HEK293T (cell line): ENCODE results near the gene ATP1A2.

ENCODE experiments used
- CTCF ChIA-PET: fragments of 350-600 bp; formaldehyde crosslinking; extraction: SDS; loops from one replicate; lab custom pipeline; 2021; ENCODE audit warnings: antibody characterized with exemption, inconsistent platforms; lab: Yijun Ruan, JAX
- POLR2A ChIA-PET: fragments of 350-600 bp; formaldehyde crosslinking; extraction: SDS; loops from one replicate; lab custom pipeline; 2020; ENCODE audit warnings: antibody characterized with exemption, inconsistent platforms; lab: Yijun Ruan, JAX
- DNase-seq: peaks from one replicate; pipeline ENCODE4 v3.0.0; 2012; ENCODE audit warnings: mixed read lengths; ENCODE audit errors: extremely low spot score
- ARNT ChIP-seq: fragments of 450-650 bp; IDR thresholded peaks from 2 replicates; pipeline ENCODE4 v1.6.1; 2017; ENCODE audit warnings: mild to moderate bottlenecking
- BHLHE40 ChIP-seq: fragments of 450-650 bp; IDR thresholded peaks from 2 replicates; pipeline ENCODE4 v1.6.1; 2016; ENCODE audit warnings: mild to moderate bottlenecking, moderate library complexity, borderline replicate concordance
- CTBP1 ChIP-seq: fragments of 450-650 bp; IDR thresholded peaks from 2 replicates; pipeline ENCODE4 v1.6.1; 2016; ENCODE audit warnings: borderline replicate concordance
- ELF4 ChIP-seq: fragments of 450-650 bp; IDR thresholded peaks from 2 replicates; pipeline ENCODE4 v1.6.1; 2017; ENCODE audit warnings: antibody characterized with exemption
- FOXA1 ChIP-seq: fragments of 450-650 bp; IDR thresholded peaks from 2 replicates; pipeline ENCODE4 v1.6.1; 2016; ENCODE audit warnings: mild to moderate bottlenecking
- FOXK2 ChIP-seq: fragments of 450-650 bp; IDR thresholded peaks from 2 replicates; pipeline ENCODE4 v1.6.1; 2016; ENCODE audit warnings: mild to moderate bottlenecking
- FOXM1 ChIP-seq: fragments of 450-650 bp; IDR thresholded peaks from 2 replicates; pipeline ENCODE4 v1.6.1; 2017; ENCODE audit warnings: mild to moderate bottlenecking, borderline replicate concordance
- HDGF ChIP-seq: fragments of 450-650 bp; IDR thresholded peaks from 2 replicates; pipeline ENCODE4 v1.6.1; 2017; ENCODE audit warnings: antibody characterized with exemption, borderline replicate concordance
- L3MBTL2 ChIP-seq: fragments of 450-650 bp; conservative IDR thresholded peaks from 2 replicates; pipeline ENCODE4 v1.6.1; 2016; ENCODE audit warnings: mild to moderate bottlenecking
- LEF1 ChIP-seq: fragments of 450-650 bp; IDR thresholded peaks from 2 replicates; pipeline ENCODE4 v1.6.1; 2017; ENCODE audit warnings: mild to moderate bottlenecking, borderline replicate concordance
- NFRKB ChIP-seq: fragments of 450-650 bp; IDR thresholded peaks from 2 replicates; pipeline ENCODE4 v1.6.1; 2016; ENCODE audit warnings: mild to moderate bottlenecking, moderate library complexity
- PKNOX1 ChIP-seq: fragments of 450-650 bp; IDR thresholded peaks from 2 replicates; pipeline ENCODE4 v1.6.1; 2016
- SP1 ChIP-seq: fragments of 450-650 bp; IDR thresholded peaks from 2 replicates; pipeline ENCODE4 v1.6.1; 2017
- SUZ12 ChIP-seq: fragments of 450-650 bp; IDR thresholded peaks from 2 replicates; pipeline ENCODE4 v1.6.1; 2016; ENCODE audit warnings: mild to moderate bottlenecking
- TARDBP ChIP-seq: fragments of 450-650 bp; IDR thresholded peaks from 2 replicates; pipeline ENCODE4 v1.6.1; 2016
- ZNF384 ChIP-seq: fragments of 450-650 bp; IDR thresholded peaks from 2 replicates; pipeline ENCODE4 v1.6.1; 2016

ATP1A2 gene

GRCh38 chr1:160116283-160117147 lies 956 bp downstream of the ATP1A2 start:
- no peak for DNase-seq
- ChIA-PET CTCF (interaction anchor here (0.9 to 1.3 kb wide), 2 partner anchors 70 to 136 kb away, joined by 3 read pairs; no protein-coding TSS in a partner anchor), POLR2A (no interaction called here)
- no peak for TF ChIP-seq HDGF
- no peak for TF ChIP-seq FOXA1
- TF ChIP-seq SUZ12: no peak
- TF ChIP-seq SP1: no peak

GRCh38 chr1:160117300-160117699 lies 1.7 kb downstream of the ATP1A2 start:
- ChIA-PET CTCF (interaction anchor here (0.9 to 1.3 kb wide), 2 partner anchors 71 to 135 kb away, joined by 3 read pairs; no protein-coding TSS in a partner anchor), POLR2A (no interaction called here)
- no peak for DNase-seq
- no peak for TF ChIP-seq ARNT
- TF ChIP-seq ZNF384: no peak
- no peak for TF ChIP-seq FOXK2
- TF ChIP-seq LEF1: no peak
- TF ChIP-seq ELF4: no peak
- TF ChIP-seq SUZ12: no peak
- no peak for TF ChIP-seq CTBP1
- no peak for TF ChIP-seq L3MBTL2
- no peak for TF ChIP-seq FOXA1
- no peak for TF ChIP-seq PKNOX1
- no peak for TF ChIP-seq TARDBP
- TF ChIP-seq FOXM1: no peak

- CTCF ChIA-PET: interaction anchor here (0.9 to 1.3 kb wide), 2 partner anchors 72 to 134 kb away, joined by 3 read pairs; no protein-coding TSS in a partner anchor
- POLR2A ChIA-PET: no interaction called here
- TF ChIP-seq CTBP1: no peak
- no peak for TF ChIP-seq BHLHE40
- TF ChIP-seq ZNF384: no peak
- TF ChIP-seq LEF1: no peak
- TF ChIP-seq SP1: no peak
- no peak for TF ChIP-seq L3MBTL2
- no peak for TF ChIP-seq SUZ12
- no peak for TF ChIP-seq FOXA1
- no peak for TF ChIP-seq NFRKB
- no peak for TF ChIP-seq FOXK2
- no peak for TF ChIP-seq TARDBP
- TF ChIP-seq PKNOX1: no peak
- no peak for TF ChIP-seq ELF4
- no peak for TF ChIP-seq HDGF
- no peak for TF ChIP-seq ARNT
- TF ChIP-seq FOXM1: no peak
- DNase-seq: no peak
Measured at GRCh38 chr1:160117709-160118183, 2.2 kb downstream of the ATP1A2 start.

GRCh38 chr1:160118928-160119327 lies 3.4 kb downstream of the ATP1A2 start:
- ChIA-PET CTCF (no interaction called here), POLR2A (no interaction called here)
- no peak for DNase-seq
- no peak for TF ChIP-seq TARDBP
- TF ChIP-seq BHLHE40: no peak
- no peak for TF ChIP-seq L3MBTL2
- TF ChIP-seq SP1: no peak
- no peak for TF ChIP-seq ELF4
- TF ChIP-seq FOXM1: no peak

GRCh38 chr1:160120797-160121196 lies 5.2 kb downstream of the ATP1A2 start:
- CTCF ChIA-PET: no interaction called here
- no peak for DNase-seq
- POLR2A ChIA-PET: no interaction called here
- TF ChIP-seq LEF1: no peak
- no peak for TF ChIP-seq L3MBTL2
- TF ChIP-seq FOXK2: no peak
- TF ChIP-seq HDGF: no peak
- TF ChIP-seq ARNT: no peak
- TF ChIP-seq SUZ12: no peak
- no peak for TF ChIP-seq PKNOX1
- TF ChIP-seq SP1: no peak
- TF ChIP-seq NFRKB: no peak
- TF ChIP-seq ELF4: no peak
- TF ChIP-seq BHLHE40: no peak
- TF ChIP-seq FOXA1: no peak
- TF ChIP-seq TARDBP: no peak
- no peak for TF ChIP-seq FOXM1
- no peak for TF ChIP-seq ZNF384

- no peak for DNase-seq
- no peak for TF ChIP-seq TARDBP
- no peak for TF ChIP-seq PKNOX1
- TF ChIP-seq FOXM1: no peak
- TF ChIP-seq SP1: no peak
- no peak for TF ChIP-seq L3MBTL2
- TF ChIP-seq FOXK2: no peak
- TF ChIP-seq ZNF384: no peak
- CTCF ChIA-PET: no interaction called here
- POLR2A ChIA-PET: no interaction called here
Measured at GRCh38 chr1:160121388-160121787, 5.8 kb downstream of the ATP1A2 start.
